SH-SY5Y (cell line): ENCODE measurements around the gene TSPAN15.

Source experiments
- GATA2 ChIP-seq: IDR thresholded peaks from 2 replicates; pipeline ENCODE4 v1.6.1; 2011; ENCODE audit warnings: mild to moderate bottlenecking, low read depth, low read length
- GATA3 ChIP-seq: IDR thresholded peaks from 2 replicates; pipeline ENCODE4 v1.6.1; 2011; ENCODE audit warnings: low read depth, mild to moderate bottlenecking, low read length, moderate library complexity

GRCh38 chr10:69402386-69402785 lies 48.9 kb upstream of the TSPAN15 start:
- TF ChIP-seq GATA2 (no peak), GATA3 (no peak)
